ENCODE measurements around the gene LHB.

DNA sequence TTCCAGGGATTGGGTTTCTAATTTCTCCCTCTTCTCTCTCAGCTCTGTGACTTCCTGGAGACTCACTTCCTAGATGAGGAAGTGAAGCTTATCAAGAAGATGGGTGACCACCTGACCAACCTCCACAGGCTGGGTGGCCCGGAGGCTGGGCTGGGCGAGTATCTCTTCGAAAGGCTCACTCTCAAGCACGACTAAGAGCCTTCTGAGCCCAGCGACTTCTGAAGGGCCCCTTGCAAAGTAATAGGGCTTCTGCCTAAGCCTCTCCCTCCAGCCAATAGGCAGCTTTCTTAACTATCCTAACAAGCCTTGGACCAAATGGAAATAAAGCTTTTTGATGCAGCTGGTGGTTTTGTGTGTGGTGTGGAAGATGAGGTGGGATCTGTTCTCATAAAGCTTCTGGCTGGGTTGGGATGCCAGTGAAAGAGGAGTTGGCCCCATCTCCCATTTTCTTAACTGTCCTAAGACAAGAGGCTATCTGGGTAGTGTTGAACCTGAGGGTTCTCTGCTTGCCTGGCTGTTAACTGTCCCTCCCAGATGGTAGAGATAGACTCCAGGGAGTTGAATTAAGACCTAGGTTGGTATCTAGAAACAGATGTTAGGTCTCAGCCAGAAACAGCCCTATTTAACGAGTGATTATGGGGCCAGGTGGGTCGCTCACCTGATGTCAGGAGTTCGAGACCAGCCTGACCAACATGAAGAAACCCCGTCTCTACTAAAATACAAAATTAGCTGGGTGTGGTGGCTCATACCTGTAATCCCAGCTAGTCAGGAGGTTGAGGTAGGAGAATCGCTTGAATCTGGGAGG is 50.1 kb downstream of the LHB start:
- TF ChIP-seq, protein P1, sequence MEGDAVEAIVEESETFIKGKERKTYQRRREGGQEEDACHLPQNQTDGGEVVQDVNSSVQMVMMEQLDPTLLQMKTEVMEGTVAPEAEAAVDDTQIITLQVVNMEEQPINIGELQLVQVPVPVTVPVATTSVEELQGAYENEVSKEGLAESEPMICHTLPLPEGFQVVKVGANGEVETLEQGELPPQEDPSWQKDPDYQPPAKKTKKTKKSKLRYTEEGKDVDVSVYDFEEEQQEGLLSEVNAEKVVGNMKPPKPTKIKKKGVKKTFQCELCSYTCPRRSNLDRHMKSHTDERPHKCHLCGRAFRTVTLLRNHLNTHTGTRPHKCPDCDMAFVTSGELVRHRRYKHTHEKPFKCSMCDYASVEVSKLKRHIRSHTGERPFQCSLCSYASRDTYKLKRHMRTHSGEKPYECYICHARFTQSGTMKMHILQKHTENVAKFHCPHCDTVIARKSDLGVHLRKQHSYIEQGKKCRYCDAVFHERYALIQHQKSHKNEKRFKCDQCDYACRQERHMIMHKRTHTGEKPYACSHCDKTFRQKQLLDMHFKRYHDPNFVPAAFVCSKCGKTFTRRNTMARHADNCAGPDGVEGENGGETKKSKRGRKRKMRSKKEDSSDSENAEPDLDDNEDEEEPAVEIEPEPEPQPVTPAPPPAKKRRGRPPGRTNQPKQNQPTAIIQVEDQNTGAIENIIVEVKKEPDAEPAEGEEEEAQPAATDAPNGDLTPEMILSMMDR (IDR thresholded peaks at IDR 0.05; ENCODE audit: borderline replicate concordance, extremely low read depth, low read length, poor library complexity, severe bottlenecking) = no peak
- TF ChIP-seq EZH2 (IDR thresholded peaks at IDR 0.05; ENCODE audit: borderline replicate concordance, low read depth, low read length, severe bottlenecking) = no peak
